ENCODE data around the gene ANKS3. TPM values are rescaled to one million over a fixed set of nuclear protein-coding genes. Genes with fewer than 3 reads are reported as not detected.

Gene ANKS3
- total RNA-seq, 4 donors from 2014 or later, result 9.4 to 22.7 (median 11.5) TPM

GRCh38 chr16:4718466-4718865, 15.6 kb downstream of the ANKS3 start:
- TF ChIP-seq CTCF (IDR thresholded peaks at IDR 0.05) (no peak), POLR2A (IDR thresholded peaks at IDR 0.05) (no peak)
- Histone ChIP-seq H3K27me3 (no peaks in the 10 kb centered on the region), H3K4me1 (no peaks in the 10 kb centered on the region), H3K27ac (no peak overlapping the region), H3K9me3 (no peaks in the 10 kb centered on the region), H3K4me3 (no peak overlapping the region), H3K36me3 (peaks cover 0 to 78% (median 8%) of the 10 kb centered on the region in 3 donors)
- intact Hi-C loops (cut with DNase I), result no loop called here
- 76 to 80% methylated on average over 2 to 4 of the region's 5 CpGs for WGBS, 2 donors
- no peak for DNase-seq

GRCh38 chr16:4714996-4715395, 19.1 kb downstream of the ANKS3 start:
- Histone ChIP-seq H3K27ac (no peak overlapping the region), H3K36me3 (peaks cover 0 to 89% (median 8%) of the 10 kb centered on the region in 3 donors), H3K4me3 (no peak overlapping the region), H3K4me1 (no peaks in the 10 kb centered on the region), H3K27me3 (no peaks in the 10 kb centered on the region), H3K9me3 (no peaks in the 10 kb centered on the region)
- WGBS, 2 donors, result 79 to 88% methylated on average over 2 of the region's 2 CpGs
- intact Hi-C loops (cut with DNase I), result no loop called here
- TF ChIP-seq POLR2A (IDR thresholded peaks at IDR 0.05) (no peak), CTCF (IDR thresholded peaks at IDR 0.05) (no peak)
- no peak for DNase-seq

- peaks cover 0 to 90% (median 8%) of the 10 kb centered on the region in 3 donors for H3K36me3 ChIP-seq
- H3K9me3 ChIP-seq, result no peaks in the 10 kb centered on the region
- H3K27me3 ChIP-seq, result no peaks in the 10 kb centered on the region
- TF ChIP-seq POLR2A (IDR thresholded peaks at IDR 0.05) (no peak), CTCF (IDR thresholded peaks at IDR 0.05) (no peak)
- no peak for DNase-seq
- H3K27ac ChIP-seq, result no peak overlapping the region
- no peak overlapping the region for H3K4me3 ChIP-seq
- 87 to 91% methylated on average over 7 to 16 of the region's 18 CpGs for WGBS, 2 donors
- intact Hi-C loops (cut with DNase I), result no loop called here
- H3K4me1 ChIP-seq, result no peaks in the 10 kb centered on the region
These were observed 20.2 kb downstream of the ANKS3 start for GRCh38 chr16:4713663-4714501.

GRCh38 chr16:4709481-4709880, 24.6 kb downstream of the ANKS3 start:
- TF ChIP-seq CTCF (IDR thresholded peaks at IDR 0.05), result no peak
- no peak for TF ChIP-seq POLR2A (IDR thresholded peaks at IDR 0.05)
- no peaks in the 10 kb centered on the region for H3K27me3 ChIP-seq
- DNase-seq, result no peak
- peaks cover 0 to 97% (median 26%) of the 10 kb centered on the region in 3 donors for H3K36me3 ChIP-seq
- H3K4me1 ChIP-seq, result peaks cover 0 to 5% (median 0%) of the 10 kb centered on the region in 3 donors
- no peak overlapping the region for H3K4me3 ChIP-seq
- H3K9me3 ChIP-seq, result no peaks in the 10 kb centered on the region
- intact Hi-C loops (cut with DNase I), result no loop called here
- WGBS, 2 donors, result 88 to 92% methylated on average over 4 of the region's 4 CpGs
- H3K27ac ChIP-seq, result no peak overlapping the region

GRCh38 chr16:4706871-4707270, 27.2 kb downstream of the ANKS3 start:
- no peak for DNase-seq
- H3K27me3 ChIP-seq, result no peaks in the 10 kb centered on the region
- WGBS, 2 donors, result 86 to 93% methylated on average over 7 of the region's 7 CpGs
- intact Hi-C loops (cut with DNase I), result no loop called here
- H3K4me1 ChIP-seq, result peaks cover 0 to 11% (median 0%) of the 10 kb centered on the region in 3 donors
- no peak overlapping the region for H3K4me3 ChIP-seq
- H3K36me3 ChIP-seq, result peaks cover 5 to 96% (median 33%) of the 10 kb centered on the region in 3 donors
- no peak overlapping the region for H3K27ac ChIP-seq
- H3K9me3 ChIP-seq, result no peaks in the 10 kb centered on the region
- no peak for TF ChIP-seq POLR2A (IDR thresholded peaks at IDR 0.05)
